CMK (cell line): ENCODE measurements around the gene CHD8.
"Not testable (repeated sequence)": the region's sequence is repeated elsewhere in the genome, so short reads cannot be mapped to it uniquely, and the experiment has no call there.

Experiments
- DNase-seq: peaks from one replicate; pipeline ENCODE4 v3.0.0-alpha.2; 2010; ENCODE audit warnings: low read depth

Gene CHD8

GRCh38 chr14:21372814-21373213, 83.1 kb downstream of the CHD8 start:
- DNase-seq, result not testable (repeated sequence)

DNA sequence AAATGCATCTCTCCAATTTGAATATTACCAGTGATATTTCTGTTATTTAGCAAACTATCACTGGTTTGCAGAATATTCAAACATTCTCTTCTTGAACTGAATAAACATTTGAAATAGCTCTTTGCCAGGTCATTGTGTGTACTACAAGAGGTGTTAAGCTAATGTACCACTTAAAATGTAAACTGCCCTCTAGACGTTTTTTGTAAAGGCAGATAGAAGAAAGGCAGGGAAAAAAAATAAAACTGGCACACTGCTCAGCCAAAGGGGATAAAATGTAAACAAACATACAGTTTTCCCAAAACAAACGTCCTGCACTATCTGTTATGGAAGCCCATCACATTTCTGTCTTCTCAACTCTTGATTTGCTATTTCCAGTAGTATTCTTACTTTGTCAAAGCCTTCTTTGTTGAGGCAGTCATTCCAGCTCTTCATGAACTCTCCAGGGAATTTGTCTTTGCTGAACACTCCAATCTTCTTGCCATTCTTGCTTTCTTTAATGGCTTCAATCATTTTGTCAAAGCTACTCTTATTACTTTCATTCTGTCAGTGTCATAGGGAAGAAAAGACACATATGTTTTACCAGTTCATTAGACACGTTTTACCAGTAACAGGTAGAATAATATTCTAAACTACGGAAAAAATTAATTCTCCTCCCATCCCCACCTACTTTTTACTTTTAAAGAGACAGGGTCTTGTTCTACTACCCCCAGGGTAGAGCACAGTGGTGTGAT, 85.8 kb downstream of the CHD8 start:
- DNase-seq, result no peak

- DNase-seq, result no peak
Measured at GRCh38 chr14:21367582-21368144, 88.3 kb downstream of the CHD8 start.

DNA sequence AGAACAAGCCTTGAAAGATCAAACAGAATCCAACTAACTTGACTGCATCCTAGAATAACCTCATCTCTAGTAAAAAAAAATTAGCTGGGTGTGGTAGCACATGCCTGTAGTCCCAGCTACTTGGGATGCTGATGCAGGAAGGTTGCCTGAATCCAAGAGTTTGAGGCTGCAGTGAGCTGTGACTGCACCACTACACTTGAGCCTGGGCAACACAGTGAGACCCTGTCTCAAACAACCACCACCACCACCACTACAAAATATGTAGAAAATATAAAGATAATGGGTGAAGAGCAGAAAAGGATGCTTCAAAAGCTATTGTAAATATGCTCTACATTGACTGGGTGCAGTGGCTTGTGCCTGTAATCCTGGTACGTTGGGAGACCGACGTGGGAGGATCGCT, 99.4 kb downstream of the CHD8 start:
- no peak for DNase-seq

DNA sequence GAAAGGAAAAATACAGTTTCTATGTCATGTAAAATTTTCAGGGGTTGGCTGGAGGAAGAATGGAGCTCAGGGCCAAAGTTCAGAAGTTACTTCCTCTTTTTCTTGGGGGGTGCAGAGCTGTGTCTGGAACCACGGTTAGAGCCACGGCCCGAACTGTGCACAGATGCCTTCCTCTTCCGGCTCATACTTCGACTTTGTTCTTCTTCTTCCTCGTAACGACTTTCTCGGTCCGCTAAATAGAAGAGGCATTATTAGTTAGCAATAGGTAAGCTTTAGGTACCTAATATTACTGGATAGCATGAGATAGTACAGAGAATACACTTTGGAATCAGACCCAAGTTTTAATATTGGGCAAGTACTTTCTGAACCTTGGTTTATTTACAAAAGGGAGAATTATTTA, 103.3 kb downstream of the CHD8 start:
- DNase-seq, result peak; percentile 22

DNA sequence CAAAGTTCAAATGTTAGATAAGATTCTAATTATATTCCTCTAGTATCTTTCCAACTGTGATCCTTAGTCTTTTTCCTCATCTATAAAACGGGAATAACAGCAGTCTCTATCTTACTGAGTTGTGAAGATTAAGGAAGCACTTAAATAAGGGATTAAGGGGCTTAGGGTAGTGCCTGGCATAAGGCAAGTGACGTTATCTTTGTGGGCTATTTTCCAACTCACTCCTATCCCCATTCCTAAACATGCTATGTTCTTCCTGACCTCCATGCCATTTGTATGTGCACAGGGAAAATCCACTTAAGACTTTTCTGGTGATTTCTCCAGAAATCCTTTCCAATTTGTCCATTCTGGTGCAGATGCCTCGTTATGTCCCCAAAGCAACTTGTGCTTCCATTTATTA, 105.4 kb downstream of the CHD8 start:
- no peak for DNase-seq

DNA sequence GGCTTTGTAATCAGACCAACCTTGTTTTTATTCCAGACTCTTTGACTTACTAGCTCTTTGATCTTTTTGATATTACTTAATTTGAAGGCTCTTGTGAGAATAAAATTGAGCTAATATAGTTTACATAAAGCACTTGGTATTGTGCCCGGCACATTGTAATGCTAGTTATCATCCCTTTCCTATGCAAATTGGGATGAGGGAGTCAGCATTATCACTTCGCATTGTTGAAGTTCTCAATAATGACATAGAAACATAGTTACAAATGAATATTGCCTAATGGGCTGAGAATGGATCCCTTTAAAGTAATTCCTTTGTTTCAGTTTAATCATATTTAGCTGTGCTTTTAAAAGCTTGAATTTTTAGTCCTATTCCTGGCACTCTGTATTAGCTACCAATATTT, 108.7 kb downstream of the CHD8 start:
- DNase-seq, result no peak

GRCh38 chr14:21346532-21347135, 109.3 kb downstream of the CHD8 start:
- no peak for DNase-seq

GRCh38 chr14:21343035-21343794, 112.7 kb downstream of the CHD8 start:
- DNase-seq, result no peak
